IMR-90 (cell line): ENCODE measurements around the gene SCYGR3. TPM values are rescaled to one million over a fixed set of nuclear protein-coding genes. Genes with fewer than 3 reads are reported as not detected.
A peak's percentile ranks its signal among the peaks of the same experiment; 100 is the strongest.

Experiments
- ATAC-seq: fragments of 200-7000 bp; cut with Tn5 transposase; 2 replicates; pipeline ENCODE4 v1.9.1; 2020; ENCODE audit warnings: low read depth, mild to moderate bottlenecking, moderate library complexity
- BruUV-seq: library from RNA; stranded (reverse); fragments of 400-500 nt; replicated peaks from 2 replicates; lab custom pipeline; 2021; lab: Mats Ljungman, UMichigan
- CTCF ChIA-PET: fragments of 300-600 bp; formaldehyde crosslinking; extraction: SDS; loops from one replicate; lab custom pipeline; 2021; ENCODE audit warnings: antibody characterized with exemption; lab: Yijun Ruan, JAX
- POLR2A ChIA-PET: fragments of 300-600 bp; sonication (Branson Sonifier 250); formaldehyde crosslinking; loops from one replicate; lab custom pipeline; 2022; ENCODE audit warnings: antibody characterized with exemption; ENCODE audit not compliant: unreplicated experiment; lab: Charles Lee
- DNase-seq: peaks from one replicate; pipeline ENCODE4 v3.0.0; 2013
- H2AFZ ChIP-seq: replicated peaks from 2 replicates; pipeline ENCODE3; 2013; ENCODE audit warnings: low read length, mild to moderate bottlenecking; ENCODE audit not compliant: poor library complexity
- H2AK5ac ChIP-seq: 2 replicates; pipeline ENCODE4 v1.6.1; 2013; ENCODE audit warnings: low read depth, low read length, inconsistent platforms
- H2AK9ac ChIP-seq: replicated peaks from 2 replicates; pipeline ENCODE3; 2013; ENCODE audit warnings: mild to moderate bottlenecking, low read depth, low read length, moderate library complexity; ENCODE audit not compliant: poor library complexity
- H2BK120ac ChIP-seq: 2 replicates; pipeline ENCODE4 v1.6.1; 2013; ENCODE audit warnings: low read depth, low read length, inconsistent platforms
- H2BK15ac ChIP-seq: 3 replicates; pipeline ENCODE4 v1.6.1; 2013; ENCODE audit warnings: low read depth, low read length, inconsistent platforms
- H2BK20ac ChIP-seq: 2 replicates; pipeline ENCODE4 v1.6.1; 2013; ENCODE audit warnings: low read depth, mild to moderate bottlenecking, inconsistent platforms, low read length, moderate library complexity
- H2BK5ac ChIP-seq: 2 replicates; pipeline ENCODE4 v1.6.1; 2013; ENCODE audit warnings: mild to moderate bottlenecking, low read depth, low read length, inconsistent platforms; ENCODE audit not compliant: poor library complexity, severe bottlenecking
- H3K14ac ChIP-seq: replicated peaks from 2 replicates; pipeline ENCODE4 v1.6.1; 2013; ENCODE audit warnings: low read depth, low read length, inconsistent platforms
- H3K18ac ChIP-seq: 2 replicates; pipeline ENCODE4 v1.6.1; 2013; ENCODE audit warnings: low read depth, low read length, control low read depth
- H3K23ac ChIP-seq: 2 replicates; pipeline ENCODE4 v1.6.1; 2013; ENCODE audit warnings: low read depth, low read length, inconsistent platforms
- H3K27ac ChIP-seq: 2 replicates; pipeline ENCODE4 v1.5.1; 2013; ENCODE audit warnings: mild to moderate bottlenecking, control low read depth, low read length; ENCODE audit not compliant: insufficient read depth
- H3K27me3 ChIP-seq: 2 replicates; pipeline ENCODE4 v1.6.1; 2013; ENCODE audit warnings: low read length; ENCODE audit not compliant: control insufficient read depth, insufficient read depth
- H3K36me3 ChIP-seq: 2 replicates; pipeline ENCODE4 v1.6.1; 2013; ENCODE audit warnings: low read length, mixed read lengths; ENCODE audit not compliant: control insufficient read depth, insufficient read depth
- H3K4ac ChIP-seq: 2 replicates; pipeline ENCODE4 v1.6.1; 2013; ENCODE audit warnings: low read depth, low read length, inconsistent platforms
- H3K4me1 ChIP-seq: 2 replicates; pipeline ENCODE4 v1.6.1; 2013; ENCODE audit warnings: low read length, mixed read lengths; ENCODE audit not compliant: control insufficient read depth, insufficient read depth
- H3K4me2 ChIP-seq: 2 replicates; pipeline ENCODE4 v1.6.1; 2013; ENCODE audit warnings: low read depth, mild to moderate bottlenecking, control low read depth, low read length, moderate library complexity
- H3K4me3 ChIP-seq: 2 replicates; pipeline ENCODE4 v1.5.1; 2013; ENCODE audit warnings: low read depth, mild to moderate bottlenecking, control low read depth, low read length, moderate library complexity; ENCODE audit not compliant: insufficient read depth
- H3K56ac ChIP-seq: 2 replicates; pipeline ENCODE4 v1.6.1; 2013; ENCODE audit warnings: low read length, inconsistent platforms; ENCODE audit not compliant: insufficient read depth; ENCODE audit errors: extremely low read depth
- H3K79me1 ChIP-seq, 2 experiments: 2 replicates each; pipeline ENCODE4 v1.6.1; 2013; ENCODE audit warnings: low read length in 2 of 2, inconsistent platforms in 1 of 2, low read depth in 1 of 2
- H3K9ac ChIP-seq: 2 replicates; pipeline ENCODE4 v1.6.1; 2013; ENCODE audit warnings: low read depth, low read length, control low read depth
- H3K9me1 ChIP-seq: 2 replicates; pipeline ENCODE4 v1.6.1; 2013; ENCODE audit warnings: low read length, inconsistent platforms; ENCODE audit not compliant: insufficient read depth
- H3K9me3 ChIP-seq: 2 replicates; pipeline ENCODE4 v1.6.1; 2013; ENCODE audit warnings: low read length; ENCODE audit not compliant: control insufficient read depth, insufficient read depth
- H4K20me1 ChIP-seq: 2 replicates; pipeline ENCODE4 v1.6.1; 2013; ENCODE audit warnings: low read length, inconsistent platforms; ENCODE audit not compliant: insufficient read depth
- H4K5ac ChIP-seq: 2 replicates; pipeline ENCODE4 v1.6.1; 2013; ENCODE audit warnings: mild to moderate bottlenecking, low read depth, low read length, control low read depth
- H4K8ac ChIP-seq, 2 experiments: 2 replicates each; pipeline ENCODE4 v1.6.1; 2013; ENCODE audit warnings: low read depth in 2 of 2, low read length in 2 of 2, control low read depth in 1 of 2, inconsistent platforms in 1 of 2
- H4K91ac ChIP-seq: 2 replicates; pipeline ENCODE4 v1.6.1; 2013; ENCODE audit warnings: low read depth, low read length, inconsistent platforms; ENCODE audit not compliant: insufficient read depth
- CEBPB ChIP-seq: IDR thresholded peaks from 2 replicates; pipeline ENCODE4 v1.6.1; 2012; ENCODE audit warnings: low read depth, low read length, improper control_type of control experiment
- CHD1 ChIP-seq: IDR thresholded peaks from 2 replicates; pipeline ENCODE4 v1.6.1; 2012; ENCODE audit warnings: low read depth, low read length, improper control_type of control experiment
- CTCF ChIP-seq: conservative IDR thresholded peaks from 2 replicates; pipeline ENCODE4 v1.5.1; 2012; ENCODE audit warnings: mild to moderate bottlenecking, low read depth, low read length, improper control_type of control experiment
- ELK1 ChIP-seq: fragments of 150-350 bp; IDR thresholded peaks from 2 replicates; pipeline ENCODE4 v1.6.1; 2016; ENCODE audit warnings: low read depth, mild to moderate bottlenecking, low read length, moderate library complexity, borderline replicate concordance
- FOS ChIP-seq: fragments of 150-350 bp; IDR thresholded peaks from 2 replicates; pipeline ENCODE4 v1.6.1; 2016; ENCODE audit warnings: low read depth, low read length
- MAZ ChIP-seq: IDR thresholded peaks from 2 replicates; pipeline ENCODE4 v1.6.1; 2012; ENCODE audit warnings: low read depth, mild to moderate bottlenecking, low read length, improper control_type of control experiment, moderate library complexity, borderline replicate concordance
- MXI1 ChIP-seq: IDR thresholded peaks from 2 replicates; pipeline ENCODE4 v1.6.1; 2012; ENCODE audit warnings: low read depth, mild to moderate bottlenecking, low read length, moderate library complexity, borderline replicate concordance
- NFE2L2 ChIP-seq: fragments of 150-350 bp; IDR thresholded peaks from 2 replicates; pipeline ENCODE4 v1.6.1; 2016; ENCODE audit warnings: low read depth, mild to moderate bottlenecking, low read length
- POLR2A ChIP-seq: IDR thresholded peaks from 2 replicates; pipeline ENCODE4 v1.6.1; 2012; ENCODE audit warnings: mild to moderate bottlenecking, low read depth, low read length
- RFX5 ChIP-seq: IDR thresholded peaks from 2 replicates; pipeline ENCODE4 v1.8.0; 2012; ENCODE audit warnings: low read depth, mild to moderate bottlenecking, low read length, moderate library complexity
- SMC3 ChIP-seq: fragments of 150-350 bp; IDR thresholded peaks from 2 replicates; pipeline ENCODE4 v1.6.1; 2016; ENCODE audit warnings: low read depth, mild to moderate bottlenecking, antibody characterized with exemption, low read length, moderate library complexity
- WGBS, 2 experiments: methylation state at CpG; one replicate each; pipeline versions ENCODE4 v1.1.5 to v1.1.7; 2013; ENCODE audit warnings: missing lambda C conversion rate in 2 of 2; ENCODE audit not compliant: insufficient read length in 1 of 2; ENCODE audit errors: extremely low coverage in 2 of 2; 5-methylcytosine and 5-hydroxymethylcytosine counted together
- dilution Hi-C: fragments of 300-500 bp; cut with HindIII; formaldehyde crosslinking; loops from one replicate; pipeline ENCODE4 v1.14.3; 2018; ENCODE audit warnings: low sequenced_read_pairs; ENCODE audit not compliant: unreplicated experiment
- in situ Hi-C: fragments of 300-500 bp; cut with MboI; formaldehyde crosslinking; loops from 3 replicates; pipeline ENCODE4 v1.14.3; 2019; ENCODE audit warnings: low sequenced_read_pairs, inconsistent platforms, mixed read lengths
- intact Hi-C: fragments of 100-400 bp; cut with micrococcal nuclease; formaldehyde crosslinking; loops from 2 replicates; pipeline ENCODE4 v1.10.0; 2022
- polyA plus RNA-seq, 3 experiments: library from polyadenylated mRNA; depleted of rRNA; stranded (reverse); fragments of >200 nt; gene quantifications; 2 replicates each; pipeline ENCODE4 v1.2.3, GENCODE V29; 2012; ENCODE audit warnings: low replicate concordance in 1 of 3
- total RNA-seq: library from RNA; depleted of rRNA; stranded (reverse); fragments of >200 nt; gene quantifications from 2 replicates; pipeline ENCODE4 v1.2.3, GENCODE V29; 2012

The SCYGR3 gene
- total and polyA plus RNA-seq, 2 of the 4 experiments (the other 2 are of a cell fraction) = not detected

- no peak for ATAC-seq
- Histone ChIP-seq H3K9me3 (no peaks in the 10 kb centered on the region), H2AK9ac (no peak overlapping the region), H3K4me1 (peaks cover 1% of the 10 kb centered on the region; the same call in 1 of the 2 replicates), H4K91ac (no peak overlapping the region), H4K20me1 (no peaks in the 10 kb centered on the region), H2BK15ac (no peak overlapping the region), H3K56ac (no peak overlapping the region), H3K36me3 (no peaks in the 10 kb centered on the region), H3K79me1 (no peaks in the 10 kb centered on the region), H3K9ac (no peak overlapping the region), H3K14ac (no peak overlapping the region), H3K23ac (no peak overlapping the region), H2BK5ac (no peak overlapping the region), H3K4me2 (no peak overlapping the region), H4K5ac (no peak overlapping the region), H3K4me3 (no peak overlapping the region), H2BK20ac (no peak overlapping the region), H3K18ac (no peak overlapping the region), H2AFZ (no peak overlapping the region), H2BK120ac (no peak overlapping the region), H3K27me3 (no peaks in the 10 kb centered on the region), H3K4ac (no peak overlapping the region), H2AK5ac (no peak overlapping the region), H4K8ac (no peak overlapping the region), H3K9me1 (no peaks in the 10 kb centered on the region), H3K27ac (no peak overlapping the region)
- no peak for TF ChIP-seq MAZ
- no peak for TF ChIP-seq CTCF
- no peak for TF ChIP-seq SMC3
- TF ChIP-seq POLR2A = no peak
- TF ChIP-seq NFE2L2 = no peak
- no peak for TF ChIP-seq CHD1
- no peak for TF ChIP-seq RFX5
- TF ChIP-seq ELK1 = no peak
- no peak for TF ChIP-seq MXI1
- no peak for TF ChIP-seq FOS
- no peak for TF ChIP-seq CEBPB
- DNase-seq = peak; percentile 30
- intact Hi-C loops (no loop called here), dilution Hi-C loops (no loop called here), in situ Hi-C loops (no loop called here)
- whole genome bisulfite sequencing, 2 experiments = no CpG with 5 or more reads among the region's 10 CpGs
- ChIA-PET POLR2A (no interaction called here), CTCF (no interaction called here)
- no TSS peak for BruUV-seq
Observed at GRCh38 chr2:227626580-227627151, 12.0 kb upstream of the SCYGR3 start.
